ENCODE measurements around the gene LRP1B.

LRP1B gene

GRCh38 chr2:142069251-142069888 is 61.4 kb downstream of the LRP1B start:
- Histone ChIP-seq H3K9ac (ENCODE audit: low read depth, low read length) (no peak overlapping the region), H3K36me3 (ENCODE audit: insufficient read depth, low read length) (no peaks in the 10 kb centered on the region), H3K9me3 (ENCODE audit: insufficient read depth, low read depth, low read length) (no peaks in the 10 kb centered on the region), H3K4me3 (ENCODE audit: low read length) (no peak overlapping the region), H3K4me1 (ENCODE audit: insufficient read depth, low read length) (peaks cover 5% of the 10 kb centered on the region; the same call in 1 of the 2 replicates), H3K27ac (ENCODE audit: low read depth, low read length) (no peak overlapping the region), H3K27me3 (ENCODE audit: insufficient read depth, low read length) (no peaks in the 10 kb centered on the region)
- 90% methylated on average over 3 of the region's 4 CpGs for WGBS

- Histone ChIP-seq H3K9ac (ENCODE audit: low read depth, low read length) (no peak overlapping the region), H3K9me3 (ENCODE audit: insufficient read depth, low read depth, low read length) (no peaks in the 10 kb centered on the region), H3K27ac (ENCODE audit: low read depth, low read length) (no peak overlapping the region), H3K4me1 (ENCODE audit: insufficient read depth, low read length) (peaks cover 5% of the 10 kb centered on the region; the same call in 1 of the 2 replicates), H3K4me3 (ENCODE audit: low read length) (no peak overlapping the region), H3K27me3 (ENCODE audit: insufficient read depth, low read length) (no peaks in the 10 kb centered on the region), H3K36me3 (ENCODE audit: insufficient read depth, low read length) (no peaks in the 10 kb centered on the region)
- WGBS, result 91% methylated on average over 3 of the region's 3 CpGs
These were observed 65.1 kb downstream of the LRP1B start for GRCh38 chr2:142065700-142066099.

GRCh38 chr2:142065156-142065555 is 65.7 kb downstream of the LRP1B start:
- no peaks in the 10 kb centered on the region for H3K36me3 ChIP-seq (ENCODE audit: insufficient read depth, low read length)
- H3K27me3 ChIP-seq (ENCODE audit: insufficient read depth, low read length), result no peaks in the 10 kb centered on the region
- no peak overlapping the region for H3K4me3 ChIP-seq (ENCODE audit: low read length)
- no peaks in the 10 kb centered on the region for H3K9me3 ChIP-seq (ENCODE audit: insufficient read depth, low read depth, low read length)
- peaks cover 5% of the 10 kb centered on the region; the same call in 1 of the 2 replicates for H3K4me1 ChIP-seq (ENCODE audit: insufficient read depth, low read length)
- H3K27ac ChIP-seq (ENCODE audit: low read depth, low read length), result no peak overlapping the region; the same call in 1 of the 2 replicates
- WGBS, result 100% methylated on average over 1 of the region's 1 CpG
- no peak overlapping the region for H3K9ac ChIP-seq (ENCODE audit: low read depth, low read length)

- H3K4me1 ChIP-seq (ENCODE audit: insufficient read depth, low read length), result peaks cover 5% of the 10 kb centered on the region; the same call in 1 of the 2 replicates
- H3K4me3 ChIP-seq (ENCODE audit: low read length), result no peak overlapping the region
- H3K27me3 ChIP-seq (ENCODE audit: insufficient read depth, low read length), result no peaks in the 10 kb centered on the region
- no peak overlapping the region for H3K9ac ChIP-seq (ENCODE audit: low read depth, low read length)
- no peaks in the 10 kb centered on the region for H3K36me3 ChIP-seq (ENCODE audit: insufficient read depth, low read length)
- no peaks in the 10 kb centered on the region for H3K9me3 ChIP-seq (ENCODE audit: insufficient read depth, low read depth, low read length)
- no peak overlapping the region for H3K27ac ChIP-seq (ENCODE audit: low read depth, low read length)
- WGBS, result no CpG with 5 or more reads among the region's 1 CpG
These were observed 69.1 kb downstream of the LRP1B start for GRCh38 chr2:142061733-142062132.

GRCh38 chr2:142058149-142058548 is 72.7 kb downstream of the LRP1B start:
- Histone ChIP-seq H3K27ac (ENCODE audit: low read depth, low read length) (no peak overlapping the region), H3K4me1 (ENCODE audit: insufficient read depth, low read length) (no peaks in the 10 kb centered on the region), H3K36me3 (ENCODE audit: insufficient read depth, low read length) (no peaks in the 10 kb centered on the region), H3K9me3 (ENCODE audit: insufficient read depth, low read depth, low read length) (no peaks in the 10 kb centered on the region), H3K27me3 (ENCODE audit: insufficient read depth, low read length) (no peaks in the 10 kb centered on the region), H3K9ac (ENCODE audit: low read depth, low read length) (no peak overlapping the region), H3K4me3 (ENCODE audit: low read length) (no peak overlapping the region)
- WGBS, result 94% methylated on average over 4 of the region's 4 CpGs

GRCh38 chr2:142056784-142057183 is 74.0 kb downstream of the LRP1B start:
- Histone ChIP-seq H3K4me3 (ENCODE audit: low read length) (no peak overlapping the region), H3K27ac (ENCODE audit: low read depth, low read length) (no peak overlapping the region), H3K4me1 (ENCODE audit: insufficient read depth, low read length) (peaks cover 7% of the 10 kb centered on the region), H3K9me3 (ENCODE audit: insufficient read depth, low read depth, low read length) (no peaks in the 10 kb centered on the region), H3K27me3 (ENCODE audit: insufficient read depth, low read length) (no peaks in the 10 kb centered on the region), H3K36me3 (ENCODE audit: insufficient read depth, low read length) (no peaks in the 10 kb centered on the region), H3K9ac (ENCODE audit: low read depth, low read length) (no peak overlapping the region)
- WGBS, result 90% methylated on average over 3 of the region's 3 CpGs

GRCh38 chr2:142052220-142052863 is 78.5 kb downstream of the LRP1B start:
- no peaks in the 10 kb centered on the region for H3K9me3 ChIP-seq (ENCODE audit: insufficient read depth, low read depth, low read length)
- no peaks in the 10 kb centered on the region for H3K36me3 ChIP-seq (ENCODE audit: insufficient read depth, low read length)
- 56% methylated on average over 5 of the region's 5 CpGs for WGBS
- H3K27ac ChIP-seq (ENCODE audit: low read depth, low read length), result no peak overlapping the region
- peaks cover 7% of the 10 kb centered on the region for H3K4me1 ChIP-seq (ENCODE audit: insufficient read depth, low read length)
- no peak overlapping the region for H3K9ac ChIP-seq (ENCODE audit: low read depth, low read length)
- no peak overlapping the region for H3K4me3 ChIP-seq (ENCODE audit: low read length)
- H3K27me3 ChIP-seq (ENCODE audit: insufficient read depth, low read length), result no peaks in the 10 kb centered on the region

- H3K4me1 ChIP-seq (ENCODE audit: insufficient read depth, low read length), result peaks cover 19% of the 10 kb centered on the region
- no peak overlapping the region for H3K9ac ChIP-seq (ENCODE audit: low read depth, low read length)
- no peak overlapping the region for H3K4me3 ChIP-seq (ENCODE audit: low read length)
- WGBS, result no CpG with 5 or more reads among the region's 1 CpG
- no peaks in the 10 kb centered on the region for H3K9me3 ChIP-seq (ENCODE audit: insufficient read depth, low read depth, low read length)
- H3K36me3 ChIP-seq (ENCODE audit: insufficient read depth, low read length), result no peaks in the 10 kb centered on the region
- no peaks in the 10 kb centered on the region for H3K27me3 ChIP-seq (ENCODE audit: insufficient read depth, low read length)
- H3K27ac ChIP-seq (ENCODE audit: low read depth, low read length), result no peak overlapping the region
These were observed 82.2 kb downstream of the LRP1B start for GRCh38 chr2:142048581-142048980.

- H3K27me3 ChIP-seq (ENCODE audit: insufficient read depth, low read length), result no peaks in the 10 kb centered on the region
- no peak overlapping the region for H3K9ac ChIP-seq (ENCODE audit: low read depth, low read length)
- H3K36me3 ChIP-seq (ENCODE audit: insufficient read depth, low read length), result no peaks in the 10 kb centered on the region
- H3K4me3 ChIP-seq (ENCODE audit: low read length), result no peak overlapping the region
- H3K9me3 ChIP-seq (ENCODE audit: insufficient read depth, low read depth, low read length), result no peaks in the 10 kb centered on the region
- no peak overlapping the region for H3K27ac ChIP-seq (ENCODE audit: low read depth, low read length)
- H3K4me1 ChIP-seq (ENCODE audit: insufficient read depth, low read length), result peaks cover 16% of the 10 kb centered on the region
- 99% methylated on average over 4 of the region's 4 CpGs for WGBS
These were observed 85.2 kb downstream of the LRP1B start for GRCh38 chr2:142045641-142046040.

GRCh38 chr2:142044197-142044596 is 86.6 kb downstream of the LRP1B start:
- WGBS, result 97% methylated on average over 3 of the region's 3 CpGs
- H3K36me3 ChIP-seq (ENCODE audit: insufficient read depth, low read length), result no peaks in the 10 kb centered on the region

GRCh38 chr2:142042536-142043199 is 88.1 kb downstream of the LRP1B start:
- WGBS, result 100% methylated on average over 1 of the region's 1 CpG

More at GRCh38 chr2:142044197-142044596, 86.6 kb downstream of the LRP1B start:
- Histone ChIP-seq H3K4me1 (ENCODE audit: insufficient read depth, low read length) (peaks cover 16% of the 10 kb centered on the region), H3K4me3 (ENCODE audit: low read length) (no peak overlapping the region), H3K9ac (ENCODE audit: low read depth, low read length) (0 out of 2 replicates have a peak overlapping the region, but pooled peaks have one; percentile 31), H3K9me3 (ENCODE audit: insufficient read depth, low read depth, low read length) (no peaks in the 10 kb centered on the region), H3K27ac (ENCODE audit: low read depth, low read length) (no peak overlapping the region), H3K27me3 (ENCODE audit: insufficient read depth, low read length) (no peaks in the 10 kb centered on the region)

More at GRCh38 chr2:142042536-142043199, 88.1 kb downstream of the LRP1B start:
- Histone ChIP-seq H3K36me3 (ENCODE audit: insufficient read depth, low read length) (no peaks in the 10 kb centered on the region), H3K9me3 (ENCODE audit: insufficient read depth, low read depth, low read length) (no peaks in the 10 kb centered on the region), H3K9ac (ENCODE audit: low read depth, low read length) (no peak overlapping the region), H3K27ac (ENCODE audit: low read depth, low read length) (no peak overlapping the region), H3K27me3 (ENCODE audit: insufficient read depth, low read length) (no peaks in the 10 kb centered on the region), H3K4me1 (ENCODE audit: insufficient read depth, low read length) (peaks cover 21% of the 10 kb centered on the region), H3K4me3 (ENCODE audit: low read length) (no peak overlapping the region)

Measured in HUES64 (cell line).